ENCODE measurements around the gene SCAF1.
"Not testable (repeated sequence)": the region's sequence is repeated elsewhere in the genome, so short reads cannot be mapped to it uniquely, and the experiment has no call there.

SCAF1 gene

DNA sequence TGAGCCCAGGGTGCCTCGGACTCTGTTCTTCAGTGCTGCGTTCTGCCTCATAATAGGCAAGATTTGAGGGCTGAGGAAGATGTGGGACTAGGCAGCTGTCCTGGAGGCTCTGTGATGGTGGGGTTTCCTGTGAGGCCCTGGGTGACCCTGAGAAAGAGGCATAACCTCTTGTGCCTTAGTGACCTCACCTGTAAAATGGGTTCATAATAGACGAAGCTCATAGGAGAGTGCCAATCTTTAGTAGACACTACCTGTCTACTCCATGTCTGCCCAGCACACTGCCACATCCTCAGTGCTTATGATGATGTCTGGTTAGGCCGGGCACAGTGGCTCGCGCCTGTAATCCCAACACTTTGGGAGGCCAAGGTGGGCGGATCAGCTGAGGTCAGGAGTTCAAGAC lies 25.5 kb upstream of the SCAF1 start:
- no peaks in the 10 kb centered on the region for H4K20me1 ChIP-seq (ENCODE audit: insufficient read depth)
- H3K4me2 ChIP-seq: no peak overlapping the region
- H2AFZ ChIP-seq (ENCODE audit: low read depth): no peak overlapping the region
- H3K27me3 ChIP-seq (ENCODE audit: insufficient read depth, low read depth): no peaks in the 10 kb centered on the region
- no peak overlapping the region for H3K27ac ChIP-seq
- no peaks in the 10 kb centered on the region; the same call in 1 of the 2 replicates for H3K36me3 ChIP-seq (ENCODE audit: insufficient read depth)
- no peaks in the 10 kb centered on the region for H3K79me2 ChIP-seq (ENCODE audit: insufficient read depth, low read depth)
- H3K4me1 ChIP-seq (ENCODE audit: low read depth, poor library complexity, severe bottlenecking): no peaks in the 10 kb centered on the region
- TF ChIP-seq, protein P1, sequence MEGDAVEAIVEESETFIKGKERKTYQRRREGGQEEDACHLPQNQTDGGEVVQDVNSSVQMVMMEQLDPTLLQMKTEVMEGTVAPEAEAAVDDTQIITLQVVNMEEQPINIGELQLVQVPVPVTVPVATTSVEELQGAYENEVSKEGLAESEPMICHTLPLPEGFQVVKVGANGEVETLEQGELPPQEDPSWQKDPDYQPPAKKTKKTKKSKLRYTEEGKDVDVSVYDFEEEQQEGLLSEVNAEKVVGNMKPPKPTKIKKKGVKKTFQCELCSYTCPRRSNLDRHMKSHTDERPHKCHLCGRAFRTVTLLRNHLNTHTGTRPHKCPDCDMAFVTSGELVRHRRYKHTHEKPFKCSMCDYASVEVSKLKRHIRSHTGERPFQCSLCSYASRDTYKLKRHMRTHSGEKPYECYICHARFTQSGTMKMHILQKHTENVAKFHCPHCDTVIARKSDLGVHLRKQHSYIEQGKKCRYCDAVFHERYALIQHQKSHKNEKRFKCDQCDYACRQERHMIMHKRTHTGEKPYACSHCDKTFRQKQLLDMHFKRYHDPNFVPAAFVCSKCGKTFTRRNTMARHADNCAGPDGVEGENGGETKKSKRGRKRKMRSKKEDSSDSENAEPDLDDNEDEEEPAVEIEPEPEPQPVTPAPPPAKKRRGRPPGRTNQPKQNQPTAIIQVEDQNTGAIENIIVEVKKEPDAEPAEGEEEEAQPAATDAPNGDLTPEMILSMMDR (conservative IDR thresholded peaks at IDR 0.05; ENCODE audit: low read depth, low read length): no peak
- no peak overlapping the region for H3K9ac ChIP-seq
- no peak overlapping the region for H3K4me3 ChIP-seq (IDR thresholded peaks at IDR 0.05; ENCODE audit: insufficient read depth, low read depth, low read length)

DNA sequence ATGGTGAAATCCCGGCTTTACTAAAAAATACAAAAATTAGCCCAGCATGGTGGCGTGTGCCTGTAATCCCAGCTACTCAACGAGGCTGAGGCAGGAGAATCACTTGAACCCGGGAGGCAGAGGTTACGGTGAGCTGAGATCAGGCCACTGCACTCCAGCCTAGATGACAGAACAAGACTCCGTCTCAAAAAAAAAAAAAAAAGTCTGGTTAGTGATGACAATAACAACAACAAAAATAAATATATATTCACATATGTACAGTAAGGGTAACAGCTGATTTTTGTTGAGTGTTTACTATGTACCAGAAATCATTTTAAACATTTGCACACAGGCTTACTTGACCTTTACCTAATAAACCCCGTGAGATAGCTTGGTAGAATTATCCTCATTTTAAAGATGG lies 25.1 kb upstream of the SCAF1 start:
- Histone ChIP-seq H3K9ac (no peak overlapping the region), H3K4me1 (ENCODE audit: low read depth, poor library complexity, severe bottlenecking) (no peaks in the 10 kb centered on the region), H3K4me2 (no peak overlapping the region), H3K36me3 (ENCODE audit: insufficient read depth) (no peaks in the 10 kb centered on the region; the same call in 1 of the 2 replicates), H3K27ac (no peak overlapping the region), H3K27me3 (ENCODE audit: insufficient read depth, low read depth) (no peaks in the 10 kb centered on the region), H3K79me2 (ENCODE audit: insufficient read depth, low read depth) (no peaks in the 10 kb centered on the region), H3K4me3 (IDR thresholded peaks at IDR 0.05; ENCODE audit: insufficient read depth, low read depth, low read length) (no peak overlapping the region), H4K20me1 (ENCODE audit: insufficient read depth) (no peaks in the 10 kb centered on the region), H2AFZ (ENCODE audit: low read depth) (no peak overlapping the region)
- TF ChIP-seq, protein P1 (conservative IDR thresholded peaks at IDR 0.05; ENCODE audit: low read depth, low read length): no peak

DNA sequence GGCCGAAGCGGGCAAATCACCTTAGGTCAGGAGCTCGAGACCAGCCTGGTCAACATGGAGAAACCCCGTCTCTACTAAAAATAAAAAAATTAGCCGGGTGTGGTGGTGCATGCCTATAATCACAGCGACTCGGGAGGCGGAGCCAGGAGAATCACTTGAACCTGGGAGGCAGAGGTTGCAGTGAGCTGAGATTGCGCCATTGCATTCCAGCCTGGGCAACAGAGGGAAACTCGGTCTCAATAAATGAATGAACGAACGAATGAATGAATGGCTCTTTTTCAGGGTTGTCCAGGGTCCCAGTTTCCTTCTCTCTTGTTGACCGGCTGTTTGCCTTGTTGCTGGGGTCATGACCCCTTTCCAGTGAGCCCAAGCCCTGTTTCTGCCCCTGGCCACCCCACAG lies 24.1 kb upstream of the SCAF1 start:
- not testable (repeated sequence) for H3K4me3 ChIP-seq (IDR thresholded peaks at IDR 0.05; ENCODE audit: insufficient read depth, low read depth, low read length); H3K27ac ChIP-seq; H3K4me1 ChIP-seq (ENCODE audit: low read depth, poor library complexity, severe bottlenecking); H3K27me3 ChIP-seq (ENCODE audit: insufficient read depth, low read depth); H4K20me1 ChIP-seq (ENCODE audit: insufficient read depth); H3K9ac ChIP-seq; H3K79me2 ChIP-seq (ENCODE audit: insufficient read depth, low read depth); H3K36me3 ChIP-seq (ENCODE audit: insufficient read depth); H2AFZ ChIP-seq (ENCODE audit: low read depth); H3K4me2 ChIP-seq

DNA sequence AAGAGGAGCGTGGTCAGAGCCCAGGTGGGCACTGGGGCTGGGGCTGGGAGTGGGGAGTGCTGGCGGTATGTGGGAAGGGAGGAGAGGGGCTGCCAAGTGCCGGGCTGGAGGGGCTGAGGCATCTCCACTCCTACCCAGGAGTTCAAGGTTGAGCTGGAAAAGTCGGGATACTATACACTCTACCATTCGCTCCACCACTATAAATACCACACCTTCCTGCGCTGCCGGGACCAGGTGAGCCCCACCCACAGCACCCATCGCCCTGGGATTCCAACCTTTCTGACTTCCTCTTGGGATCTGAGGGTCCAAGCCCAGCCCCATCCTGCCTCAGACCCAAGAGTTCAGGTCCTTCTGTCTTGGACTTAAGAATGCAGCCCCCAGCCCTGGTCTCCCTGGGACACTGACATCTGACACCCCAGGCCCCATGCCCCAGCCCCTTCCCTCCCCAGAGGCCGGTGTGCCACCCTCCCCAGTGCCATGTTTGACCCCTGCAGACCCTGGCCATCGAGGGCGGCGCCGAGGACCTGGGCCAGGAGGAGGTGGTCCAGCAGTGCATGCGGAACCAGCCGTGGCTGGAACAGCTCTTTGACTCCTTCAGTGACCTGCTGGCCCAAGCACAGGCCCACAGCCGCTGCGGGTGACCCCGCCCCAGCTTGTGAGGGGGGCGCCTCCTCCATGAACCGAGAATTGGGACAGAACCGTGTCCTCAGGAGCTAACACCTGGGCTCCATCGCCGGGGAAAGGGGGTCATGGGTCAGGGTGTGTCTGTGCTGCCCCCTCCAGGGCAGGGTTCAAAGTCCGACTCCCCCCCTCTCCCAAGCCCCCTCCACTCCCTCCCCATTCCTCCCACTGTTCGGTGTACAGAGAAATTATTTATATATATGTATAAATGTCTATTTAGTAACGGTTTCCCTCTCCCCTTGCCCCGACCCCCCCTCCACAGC lies 16.8 kb upstream of the SCAF1 start:
- H3K27me3 ChIP-seq (ENCODE audit: insufficient read depth, low read depth): no peaks in the 10 kb centered on the region
- H2AFZ ChIP-seq (ENCODE audit: low read depth): no peak overlapping the region
- no peak overlapping the region for H3K9ac ChIP-seq
- no peak overlapping the region for H3K4me2 ChIP-seq
- H3K27ac ChIP-seq: no peak overlapping the region
- H3K4me3 ChIP-seq (IDR thresholded peaks at IDR 0.05; ENCODE audit: insufficient read depth, low read depth, low read length): no peak overlapping the region
- no peaks in the 10 kb centered on the region for H3K79me2 ChIP-seq (ENCODE audit: insufficient read depth, low read depth)
- TF ChIP-seq, protein P1 (conservative IDR thresholded peaks at IDR 0.05; ENCODE audit: low read depth, low read length): no peak
- no peaks in the 10 kb centered on the region for H4K20me1 ChIP-seq (ENCODE audit: insufficient read depth)
- no peaks in the 10 kb centered on the region for H3K4me1 ChIP-seq (ENCODE audit: low read depth, poor library complexity, severe bottlenecking)
- H3K36me3 ChIP-seq (ENCODE audit: insufficient read depth): no peaks in the 10 kb centered on the region

DNA sequence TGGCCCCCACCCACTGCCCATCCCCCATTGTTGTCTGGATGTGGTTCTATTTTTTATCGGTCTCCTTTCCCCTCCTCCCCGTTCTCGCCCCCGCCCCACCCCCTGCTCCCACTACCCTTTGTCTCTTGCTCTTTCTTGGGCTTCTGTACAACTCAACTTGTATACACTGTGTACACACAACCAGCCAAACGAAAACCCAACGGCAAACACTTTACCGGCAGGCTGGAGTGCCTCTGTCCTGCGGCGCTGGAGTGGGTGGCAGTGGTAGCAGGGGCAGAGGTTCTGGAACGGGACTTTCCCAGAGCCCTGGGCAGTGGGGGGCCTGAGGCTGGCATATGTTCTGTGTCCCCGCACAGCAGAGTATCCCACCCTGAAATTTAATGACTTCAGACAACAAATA lies 15.8 kb upstream of the SCAF1 start:
- H3K36me3 ChIP-seq (ENCODE audit: insufficient read depth): no peaks in the 10 kb centered on the region
- no peaks in the 10 kb centered on the region for H3K4me1 ChIP-seq (ENCODE audit: low read depth, poor library complexity, severe bottlenecking)
- H2AFZ ChIP-seq (ENCODE audit: low read depth): no peak overlapping the region
- no peak overlapping the region for H3K4me2 ChIP-seq
- no peak overlapping the region for H3K4me3 ChIP-seq (IDR thresholded peaks at IDR 0.05; ENCODE audit: insufficient read depth, low read depth, low read length)
- H3K27me3 ChIP-seq (ENCODE audit: insufficient read depth, low read depth): no peaks in the 10 kb centered on the region
- no peaks in the 10 kb centered on the region for H3K79me2 ChIP-seq (ENCODE audit: insufficient read depth, low read depth)
- H3K27ac ChIP-seq: no peak overlapping the region
- no peak overlapping the region for H3K9ac ChIP-seq
- no peaks in the 10 kb centered on the region for H4K20me1 ChIP-seq (ENCODE audit: insufficient read depth)
- TF ChIP-seq, protein P1 (conservative IDR thresholded peaks at IDR 0.05; ENCODE audit: low read depth, low read length): no peak

All from KMS-11 (cell line).